ENCODE results near the gene PNMT.

PNMT gene

DNA sequence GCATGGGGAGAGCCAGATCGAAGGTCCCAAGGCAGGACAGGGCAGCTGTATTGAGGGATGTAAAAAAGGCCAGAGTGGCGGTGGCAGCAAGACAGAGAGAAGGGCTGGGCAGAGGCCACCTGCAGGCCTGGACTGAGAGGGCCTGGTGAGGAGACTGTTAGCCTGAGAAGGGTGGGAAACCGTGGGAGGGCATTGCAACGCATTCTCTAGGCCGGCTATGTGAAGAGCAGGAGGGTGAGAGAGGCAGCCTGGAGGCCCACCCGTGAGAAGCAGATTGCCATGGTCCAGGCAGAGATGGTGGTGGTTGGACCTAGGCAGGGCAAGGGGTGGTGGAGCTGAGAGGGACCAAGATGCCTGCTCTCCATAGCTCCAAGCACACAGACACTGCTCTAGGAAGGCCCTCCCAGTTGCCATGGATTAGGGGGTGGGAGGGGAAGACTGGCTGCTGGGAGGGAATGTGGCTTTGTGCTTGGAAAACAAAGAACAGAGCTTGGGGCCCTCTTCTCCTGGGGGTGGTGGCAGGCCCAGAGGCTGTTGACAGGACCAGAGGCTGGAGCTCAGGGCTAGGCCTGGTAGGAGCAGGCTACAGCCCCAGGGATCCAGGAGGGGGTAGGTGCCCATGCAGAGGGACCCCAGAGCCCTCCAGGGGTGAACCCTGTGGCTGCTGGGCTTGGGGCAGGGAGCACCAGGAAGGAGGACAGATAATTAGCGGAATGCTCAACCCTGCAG lies 15.5 kb upstream of the PNMT start:
- DNase-seq: peak in 38 of 51 donors; percentile 15 to 81 (median 44)

DNA sequence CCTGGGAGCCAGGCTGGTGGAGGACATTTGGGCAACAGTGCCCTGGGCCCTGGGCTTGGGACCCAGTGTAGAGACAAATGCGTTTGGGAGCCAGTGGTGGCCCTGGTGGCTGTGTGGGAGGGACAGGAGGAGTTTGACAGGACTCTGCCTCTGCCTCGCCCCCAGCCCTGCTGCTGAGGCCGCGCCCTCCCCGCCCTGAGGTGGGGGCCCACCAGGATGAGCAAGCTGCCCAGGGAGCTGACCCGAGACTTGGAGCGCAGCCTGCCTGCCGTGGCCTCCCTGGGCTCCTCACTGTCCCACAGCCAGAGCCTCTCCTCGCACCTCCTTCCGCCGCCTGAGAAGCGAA lies 15.0 kb upstream of the PNMT start:
- peak in 1 of 51 donors; percentile 40 for DNase-seq

DNA sequence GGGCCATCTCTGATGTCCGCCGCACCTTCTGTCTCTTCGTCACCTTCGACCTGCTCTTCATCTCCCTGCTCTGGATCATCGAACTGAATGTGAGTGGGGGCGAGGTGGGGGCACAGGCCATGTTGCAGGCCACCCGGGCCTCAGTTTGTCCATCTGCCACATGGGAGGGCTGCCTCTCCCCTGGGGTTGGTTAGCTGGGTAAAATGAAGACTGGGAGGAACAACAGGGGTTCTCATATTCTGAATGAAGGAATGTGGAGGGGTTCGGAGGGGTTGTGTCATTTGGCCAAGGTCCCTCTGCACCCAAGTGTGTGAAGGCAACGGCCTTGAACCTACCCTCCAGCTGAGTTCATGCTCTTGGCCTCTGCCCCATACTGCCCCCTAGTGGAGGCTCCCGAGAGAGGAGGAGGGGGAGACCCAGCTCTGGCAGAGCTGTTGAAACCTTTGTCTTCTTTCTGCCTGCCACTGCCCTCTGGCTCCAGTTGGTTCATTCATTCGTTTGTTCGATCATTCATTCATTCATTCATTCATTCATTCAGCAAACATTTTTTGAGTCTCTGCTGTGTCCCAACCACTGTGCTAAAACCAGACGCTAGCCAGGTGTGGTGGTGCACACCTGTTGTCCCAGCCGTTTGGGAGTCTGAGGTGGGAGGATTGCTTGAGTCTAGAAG lies 14.5 kb upstream of the PNMT start:
- peak in 37 of 51 donors; percentile 11 to 80 (median 47) for DNase-seq

DNA sequence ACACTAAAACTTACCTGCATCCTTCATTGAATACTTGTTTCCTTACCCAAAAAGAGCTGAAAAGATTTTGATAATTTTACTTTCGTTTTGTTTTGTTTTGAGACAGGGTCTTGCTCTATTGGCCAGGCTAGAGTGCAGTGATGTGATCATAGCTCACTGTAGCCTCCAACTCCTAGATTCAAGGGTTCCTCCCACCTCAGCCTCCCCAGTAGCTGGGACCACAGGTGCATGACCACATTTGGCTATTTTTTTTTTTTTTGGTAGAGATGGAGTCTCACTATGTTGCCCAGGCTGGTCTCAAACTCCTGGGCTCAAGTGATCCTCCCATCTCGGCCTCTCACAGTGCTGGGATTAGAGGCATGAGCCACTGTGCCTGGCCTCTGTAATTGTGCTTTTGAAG lies 13.1 kb upstream of the PNMT start:
- DNase-seq: no peak

DNA sequence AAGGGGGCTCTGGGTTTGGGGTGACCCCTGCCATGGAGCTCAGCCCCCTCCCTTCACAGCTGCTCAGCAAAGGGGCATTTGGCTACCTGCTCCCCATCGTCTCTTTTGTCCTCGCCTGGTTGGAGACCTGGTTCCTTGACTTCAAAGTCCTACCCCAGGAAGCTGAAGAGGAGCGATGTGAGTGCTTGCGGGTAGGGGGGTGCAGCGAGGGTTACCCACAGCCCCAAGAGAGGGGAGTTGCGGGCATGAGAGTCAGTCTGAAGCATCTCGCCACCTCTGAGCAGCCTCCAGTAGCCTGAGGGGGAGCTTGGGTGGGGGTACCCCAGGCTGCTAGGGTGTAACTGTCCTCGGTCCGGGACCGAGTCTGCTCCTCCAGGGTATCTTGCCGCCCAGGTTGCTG lies 9.9 kb upstream of the PNMT start:
- DNase-seq: no peak

DNA sequence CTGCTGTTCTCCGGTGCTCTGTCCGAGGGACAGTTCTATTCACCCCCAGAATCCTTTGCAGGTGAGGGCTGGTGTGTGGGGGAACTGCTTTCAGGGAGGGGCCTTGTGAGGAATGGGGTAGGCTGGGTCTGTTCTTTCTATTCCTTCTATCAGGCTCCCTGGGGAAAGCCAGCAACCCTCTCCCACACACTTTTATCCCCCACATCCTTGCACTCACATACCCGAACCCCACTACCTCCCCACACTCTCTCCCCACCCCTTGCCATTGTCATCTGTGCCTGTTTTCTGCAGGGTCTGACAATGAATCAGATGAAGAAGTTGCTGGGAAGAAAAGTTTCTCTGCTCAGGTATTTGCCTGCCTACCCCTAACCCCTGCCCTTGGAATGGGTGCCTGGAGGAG lies 9.5 kb upstream of the PNMT start:
- DNase-seq: peak in 1 of 51 donors; percentile 13

DNA sequence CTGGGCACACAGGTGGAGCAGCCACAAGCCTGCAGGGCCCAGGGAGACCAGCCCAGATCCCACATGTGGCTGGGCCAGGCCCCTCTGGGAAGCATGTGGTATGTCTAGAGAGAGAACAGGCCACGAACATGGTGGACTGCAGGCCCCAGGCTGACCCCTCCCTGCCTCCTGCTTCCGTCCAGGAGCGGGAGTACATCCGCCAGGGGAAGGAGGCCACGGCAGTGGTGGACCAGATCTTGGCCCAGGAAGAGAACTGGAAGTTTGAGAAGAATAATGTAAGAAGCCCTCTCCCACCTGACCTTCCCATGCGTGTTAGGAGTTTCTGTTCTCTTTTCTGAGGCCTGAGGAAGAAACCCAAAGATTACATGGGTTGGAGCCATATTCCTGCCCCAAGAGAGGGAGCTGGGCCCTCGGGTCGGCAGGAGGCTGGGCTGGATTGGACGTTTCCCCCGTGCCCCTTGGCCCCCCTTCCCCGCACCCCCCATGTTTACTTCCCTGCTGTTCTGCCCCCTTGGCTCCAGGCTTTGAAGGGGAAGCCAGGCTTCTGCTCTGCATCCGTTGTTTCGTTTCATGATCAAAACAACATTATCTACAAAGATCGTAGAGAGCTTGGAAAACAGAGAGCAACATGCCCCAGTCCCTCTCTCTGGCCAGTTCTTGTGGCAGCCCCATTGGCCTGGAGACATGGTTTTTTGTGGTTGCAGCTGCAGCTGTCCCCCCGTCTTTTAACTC lies 8.8 kb upstream of the PNMT start:
- no peak for DNase-seq

DNA sequence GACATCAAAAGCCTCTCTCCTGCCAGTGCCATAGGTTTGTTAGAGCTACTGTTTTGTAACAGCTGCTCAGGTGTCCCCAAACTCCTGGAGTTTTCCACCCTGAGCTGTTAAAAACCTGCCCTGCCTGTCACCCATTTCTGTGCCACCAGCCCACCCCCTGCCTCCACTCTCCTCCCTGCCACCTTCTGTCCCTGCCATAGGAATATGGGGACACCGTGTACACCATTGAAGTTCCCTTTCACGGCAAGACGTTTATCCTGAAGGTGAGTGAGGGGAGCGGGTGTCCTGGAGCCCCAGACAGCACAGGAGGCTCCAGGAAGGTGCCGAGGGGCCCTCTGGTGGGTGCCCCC lies 8.3 kb upstream of the PNMT start:
- no peak for DNase-seq

DNA sequence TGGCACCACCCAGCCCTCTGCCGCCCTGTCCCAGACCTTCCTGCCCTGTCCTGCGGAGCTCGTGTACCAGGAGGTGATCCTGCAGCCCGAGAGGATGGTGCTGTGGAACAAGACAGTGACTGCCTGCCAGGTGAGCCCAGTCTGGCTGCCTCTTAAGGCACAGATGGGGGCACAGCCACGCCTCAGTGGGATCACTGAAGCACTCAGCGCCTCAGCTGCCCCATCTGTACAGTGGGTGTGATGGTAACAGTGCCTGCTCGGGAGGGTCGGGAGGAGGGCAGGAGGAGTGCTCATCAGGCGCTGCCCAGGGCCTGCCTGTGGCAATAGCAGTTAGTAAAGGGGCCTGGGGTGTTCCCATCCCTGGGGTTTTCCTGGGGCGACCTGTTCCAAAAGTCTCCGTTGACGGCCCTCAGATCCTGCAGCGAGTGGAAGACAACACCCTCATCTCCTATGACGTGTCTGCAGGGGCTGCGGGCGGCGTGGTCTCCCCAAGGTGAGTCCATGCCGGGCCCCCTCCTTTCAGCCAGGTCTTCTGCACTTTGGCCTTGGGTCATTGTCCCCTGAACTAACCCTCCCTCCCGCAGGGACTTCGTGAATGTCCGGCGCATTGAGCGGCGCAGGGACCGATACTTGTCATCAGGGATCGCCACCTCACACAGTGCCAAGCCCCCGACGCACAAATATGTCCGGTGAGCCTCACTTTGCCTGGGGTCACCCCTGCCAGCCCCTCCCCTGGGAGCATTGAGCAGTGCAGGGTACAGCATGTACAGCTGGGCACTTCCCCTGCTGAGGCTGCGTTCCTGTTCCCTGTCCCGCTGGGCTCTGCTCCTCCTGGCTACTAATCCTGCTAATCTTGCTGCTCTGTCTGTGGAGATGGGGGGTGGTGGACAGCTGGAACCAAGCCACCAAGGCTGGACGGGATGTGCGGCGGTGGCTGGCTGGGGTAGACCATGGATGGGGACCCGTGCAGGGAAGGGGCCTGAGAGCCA lies 7.6 kb upstream of the PNMT start:
- peak in 2 of 51 donors; percentile 21 to 46 for DNase-seq

DNA sequence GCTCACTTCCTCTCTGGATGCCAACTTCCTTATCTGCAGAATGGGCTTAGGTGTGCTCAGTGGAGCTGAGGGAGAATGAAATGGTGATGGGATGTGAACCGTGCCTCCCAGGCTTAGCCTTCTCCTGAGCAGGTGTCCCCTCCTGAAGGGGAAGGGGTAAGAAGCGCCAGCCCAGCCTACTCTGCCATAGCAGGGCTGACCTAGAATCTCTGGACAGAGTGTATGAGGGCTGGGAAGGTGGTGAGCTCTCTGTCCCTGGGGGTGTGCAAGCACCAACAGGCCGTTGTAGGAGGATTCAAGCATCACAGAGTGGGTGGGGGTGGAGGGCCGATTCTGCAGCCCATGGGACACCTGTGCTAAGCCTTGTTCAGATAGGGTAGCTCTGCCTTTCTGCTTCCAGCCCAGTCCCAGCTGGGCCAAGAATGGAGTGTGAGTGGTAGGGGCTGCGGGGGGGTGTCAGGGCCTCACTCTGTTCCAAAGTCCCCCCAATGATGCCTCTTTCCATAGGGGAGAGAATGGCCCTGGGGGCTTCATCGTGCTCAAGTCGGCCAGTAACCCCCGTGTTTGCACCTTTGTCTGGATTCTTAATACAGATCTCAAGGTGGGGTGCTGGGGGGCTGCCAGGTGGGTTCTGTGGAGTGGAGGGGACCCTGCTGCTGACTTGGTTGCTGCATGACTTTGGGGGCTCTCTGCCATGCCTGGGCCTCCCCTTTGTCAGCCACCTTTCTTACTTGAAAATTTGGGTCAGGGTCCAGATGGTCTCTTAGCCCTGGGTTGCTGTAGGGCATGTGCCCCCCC lies 6.3 kb upstream of the PNMT start:
- no peak for DNase-seq

DNA sequence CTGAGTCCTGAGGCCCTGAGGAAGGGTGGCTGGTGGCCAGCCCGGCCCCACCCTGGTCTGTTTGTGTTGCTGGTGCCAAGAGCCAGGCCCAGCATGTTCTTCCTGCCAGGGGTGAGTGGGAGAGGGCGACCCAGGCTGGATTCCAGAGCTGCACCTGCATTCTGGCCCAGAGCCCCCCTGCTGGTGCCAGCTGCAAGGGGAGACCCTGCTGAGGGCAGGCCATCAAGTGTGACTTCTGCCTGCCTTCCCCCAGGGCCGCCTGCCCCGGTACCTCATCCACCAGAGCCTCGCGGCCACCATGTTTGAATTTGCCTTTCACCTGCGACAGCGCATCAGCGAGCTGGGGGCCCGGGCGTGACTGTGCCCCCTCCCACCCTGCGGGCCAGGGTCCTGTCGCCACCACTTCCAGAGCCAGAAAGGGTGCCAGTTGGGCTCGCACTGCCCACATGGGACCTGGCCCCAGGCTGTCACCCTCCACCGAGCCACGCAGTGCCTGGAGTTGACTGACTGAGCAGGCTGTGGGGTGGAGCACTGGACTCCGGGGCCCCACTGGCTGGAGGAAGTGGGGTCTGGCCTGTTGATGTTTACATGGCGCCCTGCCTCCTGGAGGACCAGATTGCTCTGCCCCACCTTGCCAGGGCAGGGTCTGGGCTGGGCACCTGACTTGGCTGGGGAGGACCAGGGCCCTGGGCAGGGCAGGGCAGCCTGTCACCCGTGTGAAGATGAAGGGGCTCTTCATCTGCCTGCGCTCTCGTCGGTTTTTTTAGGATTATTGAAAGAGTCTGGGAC lies 5.5 kb upstream of the PNMT start:
- DNase-seq: no peak

DNA sequence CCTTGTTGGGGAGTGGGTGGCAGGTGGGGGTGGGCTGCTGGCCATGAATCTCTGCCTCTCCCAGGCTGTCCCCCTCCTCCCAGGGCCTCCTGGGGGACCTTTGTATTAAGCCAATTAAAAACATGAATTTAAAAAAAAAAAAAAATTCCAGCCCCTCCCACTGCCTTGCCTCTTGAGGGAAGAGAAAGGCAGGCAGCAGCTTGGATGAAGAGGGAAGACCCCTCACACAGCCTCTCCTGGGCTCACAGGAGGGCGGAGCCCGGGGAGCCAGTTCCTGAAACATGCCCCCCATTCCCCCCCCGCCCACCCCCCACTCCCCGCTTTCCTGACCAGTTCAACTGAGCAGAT lies 4.9 kb upstream of the PNMT start:
- DNase-seq: no peak

DNA sequence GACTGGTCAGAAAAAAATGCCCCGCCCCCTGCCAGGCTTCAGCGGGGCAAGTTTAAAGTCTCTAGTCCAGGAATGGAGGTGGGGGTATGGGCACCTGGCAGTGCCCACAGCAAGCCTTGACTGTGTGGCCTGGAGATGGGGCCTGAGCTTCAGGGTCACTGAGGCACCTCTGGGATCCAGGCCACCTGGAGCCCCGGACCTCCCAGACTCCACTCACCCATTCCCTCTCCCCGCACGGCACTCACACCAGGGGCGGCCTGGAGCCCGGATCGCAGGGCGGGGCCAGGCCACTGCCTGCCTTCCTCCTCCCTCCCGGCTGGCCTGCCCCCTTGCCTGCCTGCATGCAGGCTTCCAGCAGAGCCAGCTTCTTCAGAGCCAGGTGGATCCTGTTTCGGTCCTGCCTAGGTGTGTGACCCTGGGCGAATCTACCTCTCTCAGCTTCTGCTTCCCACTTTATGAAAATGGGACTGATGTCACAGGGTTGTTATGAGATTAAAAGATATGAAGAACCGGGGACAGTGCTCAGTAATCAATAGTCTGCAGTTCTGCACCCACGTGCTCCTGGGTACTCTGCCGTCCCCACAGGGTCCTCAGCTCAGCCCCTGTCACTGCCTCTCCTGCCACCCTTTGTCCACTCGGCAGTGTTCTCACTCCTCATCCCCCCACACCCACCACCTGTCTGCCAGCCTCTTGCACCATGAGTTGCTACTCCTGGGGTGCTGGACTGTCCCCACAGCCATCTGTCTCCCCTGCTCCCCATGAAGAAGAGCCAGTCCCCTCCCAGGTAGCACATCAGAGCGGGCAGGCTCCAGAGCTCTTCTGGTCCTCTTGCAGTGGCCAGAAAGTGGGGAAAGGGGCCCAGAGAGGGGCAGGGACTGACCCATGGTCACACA lies 4.3 kb upstream of the PNMT start:
- no peak for DNase-seq

DNA sequence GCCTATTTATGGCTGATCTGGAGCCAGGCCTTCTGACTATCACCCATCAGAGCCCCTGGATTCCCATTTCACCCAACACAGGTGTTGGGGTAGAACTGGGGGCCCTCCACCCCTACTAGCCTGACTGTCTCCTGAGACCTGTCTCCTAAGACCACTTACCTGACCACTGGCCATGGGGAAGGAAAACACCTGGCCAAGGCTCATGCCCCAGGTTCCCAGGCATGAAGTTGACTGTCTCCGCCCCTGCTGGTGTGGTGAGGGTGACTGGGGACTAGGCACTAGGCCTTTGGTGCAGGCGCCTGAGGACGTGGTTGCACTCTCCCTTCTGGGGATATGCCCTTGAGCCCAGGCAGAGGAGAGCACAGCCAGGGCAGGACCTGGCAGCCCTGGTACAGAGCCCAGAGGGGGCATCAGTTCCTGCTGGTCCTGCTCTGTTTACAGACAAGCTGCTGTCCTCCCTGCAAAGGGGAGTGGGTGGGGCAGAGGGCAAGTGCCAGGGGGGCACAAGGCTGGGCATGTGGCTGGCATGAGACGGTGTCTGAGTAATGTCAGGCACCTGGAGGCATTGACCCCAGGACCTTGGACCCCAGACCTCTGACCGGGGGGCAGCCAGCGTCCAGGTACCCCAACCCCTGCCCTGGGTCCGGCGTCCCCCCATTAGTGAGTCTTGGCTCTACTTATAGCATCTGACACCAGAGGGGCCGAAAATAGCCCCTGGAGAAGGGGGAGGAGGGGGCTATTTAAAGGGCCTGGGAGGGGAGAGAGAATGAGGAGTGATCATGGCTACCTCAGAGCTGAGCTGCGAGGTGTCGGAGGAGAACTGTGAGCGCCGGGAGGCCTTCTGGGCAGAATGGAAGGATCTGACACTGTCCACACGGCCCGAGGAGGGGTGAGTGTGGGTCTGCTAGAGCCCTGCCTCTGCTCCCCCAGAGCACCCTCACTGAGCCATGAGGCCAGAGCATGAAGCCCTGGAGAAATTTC lies 3.4 kb upstream of the PNMT start, which contains the start of gene TCAP:
TSS of gene TCAP (plus strand) at position 769 of the 981 bp plus-strand sequence. CDS start at position 780, 11 bp downstream.
- no peak for DNase-seq

DNA sequence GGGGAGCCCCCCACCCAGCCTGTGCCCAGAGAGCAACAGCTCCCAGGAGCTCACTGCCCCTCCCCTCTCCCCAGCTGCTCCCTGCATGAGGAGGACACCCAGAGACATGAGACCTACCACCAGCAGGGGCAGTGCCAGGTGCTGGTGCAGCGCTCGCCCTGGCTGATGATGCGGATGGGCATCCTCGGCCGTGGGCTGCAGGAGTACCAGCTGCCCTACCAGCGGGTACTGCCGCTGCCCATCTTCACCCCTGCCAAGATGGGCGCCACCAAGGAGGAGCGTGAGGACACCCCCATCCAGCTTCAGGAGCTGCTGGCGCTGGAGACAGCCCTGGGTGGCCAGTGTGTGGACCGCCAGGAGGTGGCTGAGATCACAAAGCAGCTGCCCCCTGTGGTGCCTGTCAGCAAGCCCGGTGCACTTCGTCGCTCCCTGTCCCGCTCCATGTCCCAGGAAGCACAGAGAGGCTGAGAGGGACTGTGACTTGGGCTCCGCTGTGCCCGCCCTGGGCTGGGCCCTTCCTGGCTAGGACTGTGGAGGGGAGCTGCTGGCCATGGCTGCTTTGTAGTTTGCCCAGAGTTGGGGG lies 2.5 kb upstream of the PNMT start:
- peak in 16 of 51 donors; percentile 15 to 64 (median 33) for DNase-seq

DNA sequence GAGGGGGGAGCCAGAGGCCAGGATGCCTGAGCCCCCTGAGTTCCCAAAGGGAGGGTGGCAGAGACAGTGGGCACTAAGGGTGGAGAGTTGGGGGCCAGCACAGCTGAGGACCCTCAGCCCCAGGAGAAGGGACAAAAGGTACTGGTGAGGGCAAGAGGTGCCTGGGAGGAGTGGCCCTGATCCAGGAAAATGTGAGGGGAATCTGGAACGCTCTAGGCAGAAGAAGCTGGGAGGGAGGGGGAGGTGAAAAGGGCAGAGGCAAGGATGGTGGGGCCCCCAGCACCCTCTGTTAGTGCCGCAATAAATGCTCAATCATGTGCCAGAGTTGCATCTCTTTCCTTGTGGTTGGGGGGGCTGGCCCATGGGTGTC lies 2.0 kb upstream of the PNMT start:
- peak in 3 of 51 donors; percentile 20 to 64 (median 45) for DNase-seq

Measured in hypothalamus (tissue), 51 donors.